SK-N-MC (cell line): ENCODE results near the gene GALNT18.

Source experiments
- DNase-seq: peaks from one replicate; pipeline ENCODE4 v3.0.0-alpha.2; 2011; ENCODE audit warnings: low read depth, low spot score
- H3K27ac ChIP-seq: fragments of 200-600 bp; sonication (generic); 2 replicates; pipeline ENCODE4 v1.5.1; 2016; ENCODE audit warnings: mixed run types
- H3K36me3 ChIP-seq: fragments of 200-600 bp; sonication (generic); 2 replicates; pipeline ENCODE4 v1.6.1; 2017; ENCODE audit warnings: antibody characterized with exemption, low read length, mixed read lengths; ENCODE audit not compliant: insufficient read depth
- H3K4me3 ChIP-seq: fragments of 200-600 bp; sonication (generic); 2 replicates; pipeline ENCODE4 v1.5.1; 2016
- H3K9ac ChIP-seq: fragments of 200-600 bp; sonication (generic); 2 replicates; pipeline ENCODE4 v1.8.0; 2017; ENCODE audit warnings: mixed run types, mixed read lengths; ENCODE audit not compliant: insufficient read length
- H3K9me3 ChIP-seq: fragments of 200-600 bp; sonication (generic); 2 replicates; pipeline ENCODE4 v1.6.1; 2017; ENCODE audit warnings: low read depth, mild to moderate bottlenecking, antibody characterized with exemption, low read length, moderate library complexity, mixed read lengths
- EZH2 ChIP-seq: fragments of 200-600 bp; sonication (generic); IDR thresholded peaks from one replicate; pipeline ENCODE4 v1.6.1; 2017; ENCODE audit warnings: antibody characterized with exemption
- FOXP2 ChIP-seq: optimal IDR thresholded peaks from 2 replicates; pipeline ENCODE3; 2011; ENCODE audit warnings: mild to moderate bottlenecking, moderate library complexity; ENCODE audit not compliant: insufficient read depth; ENCODE audit errors: extremely low read length, control extremely low read depth
- POLR2AphosphoS5 ChIP-seq: IDR thresholded peaks from 2 replicates; pipeline ENCODE4 v1.6.1; 2012; ENCODE audit warnings: mild to moderate bottlenecking, low read depth, low read length, borderline replicate concordance

GALNT18 gene

GRCh38 chr11:11380883-11381282, 240.9 kb downstream of the GALNT18 start:
- Histone ChIP-seq H3K36me3 (no peaks in the 10 kb centered on the region), H3K9ac (no peak overlapping the region), H3K27ac (no peak overlapping the region), H3K9me3 (no peaks in the 10 kb centered on the region), H3K4me3 (no peak overlapping the region)
- DNase-seq: no peak
- TF ChIP-seq POLR2AphosphoS5: no peak
- TF ChIP-seq EZH2: no peak
- TF ChIP-seq FOXP2: no peak

GRCh38 chr11:11380340-11380739, 241.5 kb downstream of the GALNT18 start:
- Histone ChIP-seq H3K9me3 (no peaks in the 10 kb centered on the region), H3K36me3 (no peaks in the 10 kb centered on the region), H3K9ac (no peak overlapping the region), H3K27ac (no peak overlapping the region), H3K4me3 (no peak overlapping the region)
- no peak for DNase-seq
- TF ChIP-seq FOXP2 (no peak), EZH2 (no peak)

GRCh38 chr11:11379661-11380060, 242.1 kb downstream of the GALNT18 start:
- no peak overlapping the region for H3K9ac ChIP-seq

DNA sequence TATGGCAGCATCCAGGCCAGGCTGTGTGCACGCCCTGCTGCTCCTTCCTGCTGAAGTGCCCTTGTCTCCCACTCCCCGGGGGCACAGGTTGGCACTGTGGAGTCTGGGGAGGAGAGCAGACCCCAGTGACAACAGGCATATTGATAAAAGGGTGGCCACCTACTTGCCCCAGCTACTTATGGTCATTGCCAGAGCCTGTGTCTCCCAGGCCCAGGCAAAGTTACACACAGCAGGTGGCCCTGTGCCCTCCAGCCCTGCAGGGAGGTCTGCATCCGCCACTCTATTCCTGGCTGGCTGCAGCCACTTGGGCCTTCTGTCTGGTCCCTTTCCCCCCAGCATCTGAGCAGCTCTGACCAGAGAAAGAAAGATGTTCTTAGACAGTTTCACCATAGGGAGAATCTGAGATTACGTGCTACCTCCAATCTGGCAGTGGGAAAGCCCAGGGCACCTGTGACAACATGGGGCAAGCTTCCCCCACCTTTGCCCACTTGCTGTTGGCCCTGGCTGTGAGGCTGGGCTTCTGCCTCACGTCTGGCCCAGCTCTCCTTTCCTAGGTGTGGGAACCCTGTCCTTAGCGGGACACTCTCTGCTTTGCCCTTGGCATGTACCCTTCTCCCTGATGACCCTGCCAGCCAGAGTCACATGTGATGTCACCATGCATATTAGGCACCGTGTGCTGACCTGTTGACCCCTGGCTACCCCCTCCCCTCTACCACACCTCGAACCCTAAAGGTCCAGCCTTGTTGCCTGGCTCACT, 243.4 kb downstream of the GALNT18 start:
- H3K36me3 ChIP-seq: no peaks in the 10 kb centered on the region
- H3K27ac ChIP-seq: no peak overlapping the region
- no peaks in the 10 kb centered on the region for H3K9me3 ChIP-seq
- no peak for TF ChIP-seq FOXP2
- DNase-seq: no peak
- no peak overlapping the region for H3K9ac ChIP-seq
- H3K4me3 ChIP-seq: no peak overlapping the region

More at GRCh38 chr11:11379661-11380060, 242.1 kb downstream of the GALNT18 start:
- no peak overlapping the region for H3K4me3 ChIP-seq
- H3K36me3 ChIP-seq: no peaks in the 10 kb centered on the region
- no peak for DNase-seq
- TF ChIP-seq FOXP2 (no peak), EZH2 (no peak), POLR2AphosphoS5 (no peak)
- H3K27ac ChIP-seq: no peak overlapping the region
- H3K9me3 ChIP-seq: no peaks in the 10 kb centered on the region

DNA sequence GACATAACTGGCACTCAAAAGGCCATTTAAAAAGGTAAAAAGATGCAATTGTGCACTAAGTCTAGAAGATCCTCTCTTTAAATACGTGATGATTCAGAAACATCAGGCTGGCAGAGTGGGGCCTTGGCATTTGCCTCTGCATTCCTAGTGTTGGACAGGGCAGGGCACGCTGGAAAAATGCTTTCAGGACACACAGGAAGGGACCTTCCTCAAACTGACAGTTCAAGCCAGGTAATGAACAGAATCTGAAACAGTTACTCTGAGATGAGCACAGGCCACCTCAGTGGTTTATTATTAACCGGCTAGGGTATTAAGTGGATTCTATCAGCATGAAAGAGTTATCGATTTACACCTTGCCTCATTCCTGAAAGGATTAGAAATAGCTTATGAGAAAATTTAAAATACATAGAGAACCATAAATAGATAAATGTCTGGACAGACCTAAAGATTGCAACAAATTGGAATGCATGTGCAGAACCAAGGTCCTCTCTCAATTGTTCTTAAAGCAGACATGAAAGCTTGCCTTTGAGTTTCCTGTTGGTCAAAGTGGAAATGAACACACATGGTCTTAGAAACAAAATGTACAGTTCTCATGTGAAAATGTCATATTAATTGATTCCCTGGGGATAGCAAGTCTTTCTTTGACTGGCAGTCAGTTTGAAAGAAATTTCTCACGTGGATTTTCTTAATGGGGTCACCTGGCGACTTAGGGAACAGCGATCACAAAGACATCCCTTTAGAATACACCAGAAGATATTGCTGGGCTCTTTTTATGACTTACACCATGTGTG, 247.3 kb downstream of the GALNT18 start:
- Histone ChIP-seq H3K36me3 (no peaks in the 10 kb centered on the region), H3K27ac (no peak overlapping the region), H3K9ac (no peak overlapping the region), H3K4me3 (no peak overlapping the region), H3K9me3 (no peaks in the 10 kb centered on the region)
- no peak for TF ChIP-seq POLR2AphosphoS5
- DNase-seq: no peak

DNA sequence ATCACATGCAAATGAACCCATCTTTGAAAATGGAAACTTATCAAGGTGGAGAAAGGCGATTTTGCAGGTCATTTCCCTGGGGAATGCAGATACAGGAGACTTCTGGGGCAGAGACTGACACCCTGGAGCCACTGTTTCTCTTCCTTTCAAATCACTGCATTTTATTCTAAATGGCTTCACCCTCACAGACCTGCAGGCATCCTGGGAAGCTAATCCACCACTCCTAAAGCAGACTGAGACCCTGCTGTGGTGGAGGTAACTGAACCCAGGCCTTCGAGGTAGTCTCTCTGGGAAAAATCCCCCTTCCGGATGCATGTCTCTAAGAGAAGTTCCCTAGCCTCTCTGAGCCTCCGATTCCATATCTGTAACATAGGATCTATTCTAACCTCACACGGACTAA, 247.9 kb downstream of the GALNT18 start:
- DNase-seq: no peak
- no peaks in the 10 kb centered on the region for H3K36me3 ChIP-seq
- TF ChIP-seq POLR2AphosphoS5: no peak
- H3K27ac ChIP-seq: no peak overlapping the region
- H3K4me3 ChIP-seq: no peak overlapping the region
- no peak overlapping the region for H3K9ac ChIP-seq
- H3K9me3 ChIP-seq: no peaks in the 10 kb centered on the region

DNA sequence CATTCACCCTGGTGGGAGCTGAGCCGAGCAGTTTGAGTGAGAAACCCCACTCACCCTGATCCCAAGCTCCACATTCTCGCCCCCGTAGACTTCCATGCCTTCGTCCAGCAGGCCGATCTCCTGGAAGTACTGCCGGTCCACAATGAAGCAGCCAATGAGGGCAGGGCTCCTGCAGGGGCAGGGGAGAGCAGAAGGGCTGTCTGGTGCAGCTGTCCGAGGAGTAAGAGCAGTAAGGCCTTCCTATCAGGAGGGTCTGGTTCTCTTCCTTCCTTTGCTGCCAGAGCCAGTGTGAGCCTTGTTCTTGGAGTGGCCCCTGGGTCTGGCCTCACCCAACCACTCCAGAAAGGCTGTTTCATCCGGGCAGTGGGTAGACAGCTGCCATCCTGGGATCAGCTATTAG, 249.3 kb downstream of the GALNT18 start:
- Histone ChIP-seq H3K9ac (no peak overlapping the region), H3K4me3 (no peak overlapping the region), H3K9me3 (no peaks in the 10 kb centered on the region), H3K27ac (no peak overlapping the region), H3K36me3 (no peaks in the 10 kb centered on the region)
- TF ChIP-seq POLR2AphosphoS5 (no peak), FOXP2 (no peak), EZH2 (no peak)
- no peak for DNase-seq

DNA sequence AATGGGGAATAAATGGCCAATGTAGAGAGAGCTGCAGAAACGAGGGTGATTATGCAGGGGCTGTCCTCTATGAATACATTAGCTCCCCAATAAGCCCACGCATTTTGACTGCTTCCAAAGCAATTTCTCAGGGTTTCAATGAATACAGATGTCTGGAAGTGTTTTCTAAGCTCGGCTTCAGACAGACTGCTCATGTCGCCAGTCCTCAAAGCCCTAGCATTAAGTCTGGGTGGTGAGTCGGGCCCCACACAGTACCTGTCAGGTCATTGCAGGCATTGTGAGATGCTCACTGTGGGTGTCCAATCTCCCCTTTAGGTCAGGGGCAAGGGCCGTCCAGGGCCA, 250.9 kb downstream of the GALNT18 start:
- Histone ChIP-seq H3K4me3 (no peak overlapping the region), H3K27ac (no peak overlapping the region), H3K9ac (no peak overlapping the region), H3K36me3 (no peaks in the 10 kb centered on the region), H3K9me3 (no peaks in the 10 kb centered on the region)
- no peak for TF ChIP-seq EZH2
- no peak for TF ChIP-seq POLR2AphosphoS5
- no peak for TF ChIP-seq FOXP2
- no peak for DNase-seq

DNA sequence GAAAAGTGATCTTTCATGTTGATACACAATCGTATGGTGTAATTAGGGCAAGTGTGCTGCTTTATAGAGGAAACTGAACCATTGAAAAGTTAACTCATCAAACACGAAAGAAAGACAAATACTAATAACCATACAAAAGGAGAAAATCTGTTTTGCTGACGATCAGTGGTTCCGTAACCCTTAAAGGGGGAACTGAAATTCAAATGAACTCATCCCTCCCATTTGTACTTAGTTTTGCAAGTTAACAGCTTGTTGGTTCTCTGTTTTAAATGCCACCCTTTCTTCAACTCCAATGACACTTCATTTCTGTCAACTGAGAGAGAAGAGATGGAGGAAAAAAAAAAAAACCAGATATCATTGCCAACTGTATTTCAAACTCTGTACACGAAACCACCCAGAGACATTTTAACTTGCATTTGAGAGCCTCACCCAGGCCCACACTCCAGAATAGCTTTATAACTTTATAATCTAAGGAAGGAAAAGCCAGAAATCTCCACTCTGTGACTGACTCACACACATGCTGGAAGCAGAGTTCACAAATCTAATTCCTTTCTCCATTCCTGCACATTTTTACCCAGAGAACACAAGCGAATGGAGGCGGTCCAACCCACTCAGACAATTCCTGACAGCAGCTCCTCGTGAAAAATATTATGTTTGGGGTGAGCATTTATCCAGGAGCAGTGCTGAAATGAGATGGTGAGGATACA, 251.4 kb downstream of the GALNT18 start:
- H3K4me3 ChIP-seq: no peak overlapping the region
- H3K9me3 ChIP-seq: no peaks in the 10 kb centered on the region
- no peak overlapping the region for H3K9ac ChIP-seq
- H3K36me3 ChIP-seq: no peaks in the 10 kb centered on the region
- TF ChIP-seq POLR2AphosphoS5 (no peak), FOXP2 (no peak), EZH2 (no peak)
- H3K27ac ChIP-seq: no peak overlapping the region
- no peak for DNase-seq
